Activated gamma-delta T cell treated with anti-CD3 and anti-CD28 coated beads, Interleukin-2, amount 50 U/mL, for 16 hours (primary cell): ENCODE measurements around the gene MICU1.
"Not testable (repeated sequence)": the region's sequence is repeated elsewhere in the genome, so short reads cannot be mapped to it uniquely, and the experiment has no call there.

Source experiments
- DNase-seq: peaks from one replicate; pipeline ENCODE4 v3.0.0-alpha.2; 2020; ENCODE audit warnings: low read depth

MICU1 gene

GRCh38 chr10:72445851-72446250 is 180.0 kb downstream of the MICU1 start:
- DNase-seq = no peak

GRCh38 chr10:72442969-72443368 is 182.9 kb downstream of the MICU1 start:
- not testable (repeated sequence) for DNase-seq

DNA sequence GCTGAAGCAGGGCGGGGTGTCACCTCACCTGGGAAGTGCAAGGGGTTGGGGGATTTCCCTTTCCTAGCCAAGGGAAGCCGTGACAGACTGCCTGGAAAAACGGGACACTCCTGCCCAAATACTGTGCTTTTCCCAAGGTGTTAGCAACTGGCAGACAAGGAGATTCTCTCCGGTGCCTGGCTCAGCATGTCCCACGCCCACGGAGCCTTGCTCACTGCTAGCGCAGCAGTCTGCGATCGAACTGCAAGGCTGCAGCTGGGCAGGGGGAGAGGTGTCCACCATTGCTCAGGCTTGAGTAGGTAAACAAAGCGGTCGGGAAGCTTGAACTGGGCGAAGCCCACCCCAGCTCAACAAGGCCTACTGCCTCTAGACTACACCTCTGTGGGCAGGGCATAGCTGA is 190.3 kb downstream of the MICU1 start:
- no peak for DNase-seq

GRCh38 chr10:72430936-72431335 is 194.9 kb downstream of the MICU1 start:
- not testable (repeated sequence) for DNase-seq

- DNase-seq = no peak
These were observed 195.9 kb downstream of the MICU1 start for GRCh38 chr10:72429931-72430330.

- no peak for DNase-seq
These were observed 198.9 kb downstream of the MICU1 start for GRCh38 chr10:72426986-72427385.

- DNase-seq = no peak
These were observed 200.7 kb downstream of the MICU1 start for GRCh38 chr10:72425133-72425532.

DNA sequence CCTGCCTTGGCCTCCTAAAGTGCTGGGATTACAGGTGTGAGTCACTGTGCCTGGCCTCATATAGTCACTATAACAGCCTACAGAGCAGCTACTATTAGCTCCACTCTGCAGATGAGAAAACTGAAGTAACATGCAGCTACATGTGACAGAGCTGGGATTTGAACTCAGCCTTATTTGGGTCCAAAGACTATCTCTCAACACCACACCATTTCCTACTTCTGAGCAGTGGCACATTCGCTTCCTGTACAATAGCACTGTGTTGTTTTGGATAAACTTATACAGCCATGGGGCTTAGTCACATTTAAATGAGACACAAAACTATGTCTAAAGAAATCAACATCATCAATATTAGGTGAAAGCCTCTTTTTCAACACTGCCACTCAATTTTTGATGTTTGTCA is 201.3 kb downstream of the MICU1 start:
- DNase-seq = no peak

- no peak for DNase-seq
These were observed 202.5 kb downstream of the MICU1 start for GRCh38 chr10:72423426-72423825.

DNA sequence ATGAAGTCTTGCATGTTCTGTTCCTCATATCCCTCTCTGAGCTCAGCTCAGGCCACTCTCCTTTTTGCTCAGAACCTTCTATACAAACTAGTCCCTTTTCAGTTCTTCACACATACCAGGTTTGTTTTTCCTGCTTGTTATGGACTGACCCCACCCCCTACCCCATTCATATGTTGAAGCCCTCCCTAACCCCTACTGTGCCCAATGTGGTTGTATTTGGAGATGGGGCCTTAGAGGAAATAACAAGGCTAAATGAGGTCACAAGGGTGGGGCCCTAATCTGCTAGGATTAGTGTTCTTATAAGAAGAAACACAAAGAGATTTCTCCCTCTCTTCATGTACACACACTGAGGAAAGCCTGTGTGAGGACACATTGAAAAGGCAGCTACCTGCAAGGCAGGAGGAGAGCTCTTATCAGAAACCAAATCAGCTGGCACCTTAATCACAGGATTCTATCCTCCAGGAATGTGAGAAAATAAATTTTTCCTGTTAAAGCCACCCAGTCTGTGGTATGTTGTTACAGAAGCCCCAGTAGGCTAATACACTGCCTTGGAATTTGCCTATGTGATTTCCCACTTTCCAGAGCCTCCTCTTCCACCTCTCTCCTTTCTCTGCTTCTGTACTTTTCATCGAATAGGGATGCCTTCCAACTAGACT is 203.9 kb downstream of the MICU1 start:
- no peak for DNase-seq

- DNase-seq = no peak
These were observed 206.6 kb downstream of the MICU1 start for GRCh38 chr10:72419241-72419640.

DNA sequence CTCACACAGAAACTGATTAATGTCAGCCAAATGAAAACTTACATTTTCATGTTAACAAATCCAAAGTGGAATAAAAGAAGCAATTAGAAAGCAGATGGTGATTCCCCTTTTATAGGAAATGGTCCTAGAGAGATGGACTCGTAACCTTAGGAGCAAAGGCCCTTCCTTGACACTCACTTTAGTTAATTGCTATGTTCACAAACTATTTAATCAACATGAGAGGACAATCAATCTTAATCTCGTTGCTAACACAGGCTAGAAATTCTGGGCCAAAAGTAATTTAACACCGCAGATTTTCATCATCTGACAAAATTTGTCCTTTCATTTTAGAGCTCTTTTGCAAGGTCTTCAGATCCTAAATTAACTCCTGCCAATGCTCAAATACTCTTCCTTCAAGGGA is 207.2 kb downstream of the MICU1 start:
- no peak for DNase-seq

DNA sequence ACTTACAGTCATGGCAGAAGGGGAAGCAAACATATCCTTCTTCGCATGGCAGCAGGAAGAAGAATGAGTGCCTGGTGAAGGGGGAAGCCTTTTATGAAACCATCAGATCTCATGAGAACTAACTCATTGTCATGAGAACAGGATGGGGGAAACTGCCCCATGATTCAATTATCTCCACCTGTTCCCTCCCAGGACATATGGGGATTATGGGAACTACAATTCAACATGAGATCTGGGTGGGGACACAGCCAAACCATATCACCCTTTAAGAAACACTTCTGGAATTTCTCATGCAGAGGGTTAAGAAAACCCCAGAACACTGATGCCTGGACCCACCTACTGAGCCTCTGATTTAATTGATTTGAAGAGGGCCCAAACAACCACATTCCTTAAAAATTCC is 207.9 kb downstream of the MICU1 start:
- DNase-seq = no peak

- DNase-seq = no peak
These were observed 209.2 kb downstream of the MICU1 start for GRCh38 chr10:72416661-72417060.

GRCh38 chr10:72414642-72415041 is 211.2 kb downstream of the MICU1 start:
- no peak for DNase-seq

GRCh38 chr10:72409167-72409566 is 216.7 kb downstream of the MICU1 start:
- no peak for DNase-seq

DNA sequence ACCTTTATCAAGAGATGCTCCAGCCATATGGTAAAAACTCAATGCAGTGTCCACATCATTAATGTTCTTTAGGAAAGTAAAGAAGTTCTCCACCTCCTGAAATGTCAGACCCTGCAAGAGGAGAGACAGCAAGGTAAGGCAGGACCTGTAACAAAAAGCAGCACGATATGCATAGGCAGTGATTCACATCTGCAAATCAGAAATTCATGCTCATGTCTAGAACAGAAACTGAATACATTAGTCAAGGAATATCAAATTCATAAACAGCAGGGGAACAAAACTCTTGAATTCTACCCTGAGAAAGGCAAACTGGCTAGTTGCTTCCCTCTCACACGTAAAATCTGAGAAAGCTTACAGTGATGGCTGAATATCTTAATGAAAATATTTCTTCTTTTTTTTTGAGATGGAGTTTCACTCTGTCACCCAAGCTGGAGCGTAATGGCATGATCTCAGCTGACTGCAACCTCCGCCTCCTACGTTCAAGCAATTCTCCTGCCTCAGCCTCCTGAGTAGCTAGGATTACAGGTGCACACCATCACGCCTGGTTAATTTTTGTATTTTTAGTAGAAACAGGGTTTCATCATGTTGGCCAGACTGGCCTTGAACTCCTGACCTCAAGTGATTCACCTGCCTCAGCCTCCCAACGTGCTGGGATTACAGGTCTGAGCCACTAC is 217.8 kb downstream of the MICU1 start:
- no peak for DNase-seq

GRCh38 chr10:72407471-72407870 is 218.4 kb downstream of the MICU1 start:
- no peak for DNase-seq

DNA sequence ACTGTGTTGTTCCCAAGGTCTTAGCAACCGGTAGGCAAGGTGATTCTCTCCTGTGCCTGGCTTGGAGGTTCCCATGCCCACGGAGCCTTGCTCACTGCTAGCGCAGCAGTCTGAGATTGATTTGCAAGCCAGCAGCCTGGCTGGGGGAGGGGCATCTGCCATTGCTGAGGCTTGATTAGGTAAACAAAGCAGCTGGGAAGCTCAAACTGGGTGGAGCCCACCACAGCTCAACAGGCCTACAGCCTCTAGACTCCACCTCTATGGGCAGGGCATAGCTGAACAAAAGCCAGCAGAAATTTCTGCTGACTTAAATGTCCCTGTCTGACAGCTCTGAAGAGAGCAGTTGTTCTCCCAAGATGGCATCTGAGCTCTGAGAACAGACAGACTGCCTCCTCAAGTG is 230.3 kb downstream of the MICU1 start:
- not testable (repeated sequence) for DNase-seq

- DNase-seq = no peak
These were observed 233.3 kb downstream of the MICU1 start for GRCh38 chr10:72392571-72392970.

DNA sequence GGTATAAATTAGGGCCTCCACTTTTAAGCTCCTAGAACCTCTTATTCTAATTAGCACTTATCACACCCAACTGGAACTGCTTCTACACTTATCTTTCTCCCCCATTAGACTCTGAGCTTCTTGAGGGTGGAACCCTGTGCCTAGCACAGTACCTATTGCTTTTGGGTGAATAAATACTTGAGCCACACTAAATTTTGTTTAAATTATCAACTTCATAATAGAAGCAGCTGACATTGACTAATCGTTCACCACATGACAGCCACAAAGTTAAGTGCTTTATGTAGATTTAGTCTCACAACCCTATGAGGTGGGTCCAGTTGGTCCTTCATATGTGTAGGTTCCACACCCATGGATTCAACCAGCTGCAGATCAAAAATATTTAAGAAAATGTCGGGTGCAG is 235.1 kb downstream of the MICU1 start:
- no peak for DNase-seq

DNA sequence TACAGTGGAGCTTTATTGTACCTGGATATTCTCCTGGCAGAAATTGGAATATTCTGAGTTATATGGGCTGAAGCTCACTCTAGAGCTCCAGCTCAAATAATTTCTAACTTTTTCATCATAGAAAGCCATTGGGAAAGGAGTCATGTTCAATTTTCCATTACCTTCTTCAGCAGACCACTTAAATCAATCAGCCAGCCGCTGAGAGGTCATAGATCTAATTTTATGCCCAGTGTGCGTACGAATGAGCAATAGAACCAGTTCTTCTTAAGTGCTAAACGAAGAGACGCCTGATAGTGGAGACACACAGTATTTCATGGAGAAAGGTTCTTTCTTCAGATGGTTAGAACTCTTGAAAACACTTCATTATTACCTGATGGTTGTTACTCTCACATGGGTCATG is 236.2 kb downstream of the MICU1 start:
- DNase-seq = no peak

- no peak for DNase-seq
These were observed 236.9 kb downstream of the MICU1 start for GRCh38 chr10:72389014-72389413.

- DNase-seq = no peak
These were observed 237.8 kb downstream of the MICU1 start for GRCh38 chr10:72388062-72388461.
